ENCODE data around the gene SOX11.

Gene SOX11

GRCh38 chr2:5725072-5725471, 32.9 kb downstream of the SOX11 start:
- FAIRE-seq: no peak

GRCh38 chr2:5725794-5726463, 33.7 kb downstream of the SOX11 start:
- FAIRE-seq: no peak

- FAIRE-seq: no peak
Measured at GRCh38 chr2:5727235-5727634, 35.1 kb downstream of the SOX11 start.

DNA sequence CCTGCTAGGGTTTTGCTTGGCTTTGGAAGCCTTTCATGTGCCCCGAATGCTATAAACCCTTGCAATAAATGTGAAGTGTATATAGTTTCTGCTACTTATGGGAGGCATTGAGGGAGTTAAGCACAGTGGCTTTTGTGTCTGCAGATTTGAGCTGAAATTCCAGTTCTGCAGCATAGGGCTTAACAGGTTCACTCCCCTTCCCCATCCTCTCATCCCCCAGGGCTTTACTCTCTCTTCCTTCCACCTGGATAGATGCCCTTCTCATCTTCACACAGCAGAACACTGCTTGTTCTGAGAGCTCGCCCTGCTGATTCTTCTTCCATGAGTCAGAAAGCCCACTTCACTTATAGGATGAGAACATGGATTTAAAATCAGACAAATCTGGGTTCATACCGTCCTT, 37.2 kb downstream of the SOX11 start:
- FAIRE-seq: no peak

DNA sequence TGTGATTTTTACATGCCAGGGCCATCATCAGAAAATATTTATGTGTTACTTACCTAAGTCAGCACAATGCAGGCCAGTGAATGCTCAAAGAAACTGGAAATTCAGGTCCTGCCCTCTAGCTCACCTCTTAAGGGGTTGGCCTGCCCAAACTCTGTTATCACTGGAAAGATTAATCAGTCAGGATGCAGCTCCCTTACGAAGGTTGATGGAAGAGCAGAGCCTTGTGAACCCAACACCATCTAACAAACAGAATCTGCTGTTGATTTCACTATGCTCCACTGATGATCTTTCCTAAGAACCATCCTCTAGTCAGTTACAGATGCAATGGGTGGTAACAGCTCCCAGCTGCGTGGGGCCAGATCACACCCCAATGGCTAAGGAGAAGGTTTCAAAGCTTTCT, 38.2 kb downstream of the SOX11 start:
- no peak for FAIRE-seq

GRCh38 chr2:5734859-5735520, 42.8 kb downstream of the SOX11 start:
- no peak for FAIRE-seq

GRCh38 chr2:5735521-5735861, 43.3 kb downstream of the SOX11 start:
- FAIRE-seq: no peak

- FAIRE-seq: no peak
Measured at GRCh38 chr2:5736050-5736449, 43.9 kb downstream of the SOX11 start.

GRCh38 chr2:5736886-5737285, 44.7 kb downstream of the SOX11 start:
- no peak for FAIRE-seq

DNA sequence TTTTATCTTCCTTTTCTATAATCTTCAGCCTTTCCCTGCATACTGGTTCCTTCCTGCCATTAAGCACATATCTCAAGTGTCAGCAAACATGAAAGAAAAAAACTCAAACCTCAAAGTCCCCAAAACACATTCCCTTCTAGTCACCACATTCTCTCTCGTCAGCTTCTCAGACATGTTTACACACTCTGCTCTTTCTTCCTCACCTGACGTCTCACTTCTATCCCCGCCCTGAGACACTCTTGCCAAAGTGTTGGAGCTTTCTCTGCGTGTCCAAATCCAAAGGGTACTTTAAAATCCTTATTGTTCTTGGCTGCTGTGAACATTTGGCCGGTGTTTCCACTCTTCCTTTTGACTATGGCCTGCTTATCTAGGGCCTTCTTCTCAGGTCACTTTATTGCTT, 47.9 kb downstream of the SOX11 start:
- no peak for FAIRE-seq

DNA sequence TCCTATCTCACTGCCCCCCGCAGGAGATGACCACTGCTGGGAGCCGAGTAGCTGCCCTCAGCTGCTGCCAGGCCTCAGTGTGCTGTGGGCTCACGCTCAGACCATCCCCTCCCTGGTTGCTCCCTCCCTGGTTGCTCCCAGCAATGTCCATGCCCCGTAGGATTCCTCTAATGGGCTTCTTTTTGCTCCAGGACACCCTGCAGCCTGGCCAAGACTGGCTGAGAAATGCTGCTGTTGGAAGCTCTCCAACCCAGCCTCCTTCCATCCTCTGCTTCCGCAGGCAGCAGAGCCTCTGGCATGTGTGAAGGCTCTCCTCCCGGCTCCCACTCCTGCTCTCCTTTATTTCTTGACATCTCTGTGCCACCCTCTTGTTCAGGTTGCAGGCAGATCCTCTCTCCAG, 48.6 kb downstream of the SOX11 start:
- FAIRE-seq: no peak

DNA sequence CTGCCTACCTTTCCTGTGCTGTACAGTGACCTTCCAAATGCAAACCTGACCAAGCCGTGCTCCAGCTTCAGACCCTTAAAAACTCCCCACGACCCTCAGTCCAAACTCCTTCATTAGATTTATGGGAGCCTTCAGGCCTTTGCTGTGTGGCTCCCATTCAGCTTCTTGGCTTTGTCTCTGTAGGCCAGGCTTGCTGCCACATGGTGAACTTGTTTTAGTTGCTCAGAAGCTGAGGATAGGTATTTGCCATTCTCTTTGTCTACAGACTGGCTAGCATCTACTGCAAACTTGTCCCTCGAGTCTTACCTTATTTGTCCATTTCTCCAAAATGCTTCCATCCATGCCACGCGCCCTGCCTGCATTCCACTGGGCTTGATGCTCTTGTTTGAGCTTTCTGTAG, 49.1 kb downstream of the SOX11 start:
- no peak for FAIRE-seq

GRCh38 chr2:5742126-5742525, 49.9 kb downstream of the SOX11 start:
- no peak for FAIRE-seq

DNA sequence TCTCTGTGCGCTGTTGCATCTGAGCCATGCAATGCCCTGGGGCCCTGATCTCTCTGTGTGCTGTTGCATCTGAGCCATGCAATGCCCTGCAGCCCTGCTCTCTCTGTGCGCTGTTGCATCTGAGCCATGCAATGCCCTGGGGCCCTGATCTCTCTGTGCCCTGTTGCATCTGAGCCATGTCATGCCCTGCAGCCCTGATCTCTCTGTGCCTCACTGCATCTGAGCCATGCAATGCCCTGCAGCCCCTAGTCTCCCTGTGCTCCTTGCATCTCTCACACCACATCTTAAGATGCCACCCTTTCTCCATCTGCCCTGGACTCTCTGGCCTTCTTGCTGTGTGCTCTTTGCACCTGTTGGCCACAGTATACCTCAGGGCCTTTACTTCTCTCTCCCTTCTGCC, 56.2 kb downstream of the SOX11 start:
- FAIRE-seq: no peak

DNA sequence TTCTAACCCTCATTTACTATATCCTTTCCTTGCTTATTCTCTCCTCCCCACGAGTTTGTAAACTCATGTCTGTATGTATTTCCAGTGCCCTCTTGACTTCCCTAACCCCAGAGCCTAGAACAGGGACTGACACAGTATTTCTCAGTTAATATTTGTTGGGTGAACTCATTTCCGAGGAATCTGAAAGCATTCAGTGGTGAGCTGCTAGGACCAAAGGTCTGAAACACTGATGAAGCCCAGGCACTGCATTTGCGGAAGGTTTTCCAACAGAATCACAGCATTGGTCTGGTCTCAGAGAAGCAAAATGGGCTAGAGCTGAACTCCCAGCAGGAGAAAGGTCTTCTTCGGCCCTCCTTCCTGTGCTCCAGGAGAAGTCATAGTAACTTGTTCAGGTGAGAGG, 56.8 kb downstream of the SOX11 start:
- no peak for FAIRE-seq

DNA sequence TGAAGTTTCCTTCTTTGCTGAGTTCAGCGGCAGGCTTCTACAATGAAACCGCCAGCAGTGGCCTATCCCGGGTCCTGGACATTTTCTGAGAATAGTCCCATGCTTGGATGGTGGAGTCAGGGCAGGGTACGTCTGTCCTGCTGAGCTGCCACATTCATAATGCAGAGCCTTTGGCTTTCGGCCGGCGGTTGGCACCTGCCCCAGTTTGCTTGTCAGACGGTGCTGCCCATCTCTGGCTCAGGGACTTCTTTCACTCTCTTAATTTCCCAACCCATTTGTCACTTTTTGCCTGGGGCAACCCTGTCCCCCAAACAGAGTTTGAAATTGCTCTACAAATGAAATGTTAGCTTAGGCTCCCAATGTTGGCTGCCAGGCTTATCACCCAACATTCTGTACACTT, 57.2 kb downstream of the SOX11 start:
- no peak for FAIRE-seq

Data from colon (tissue), 2 donors.